HG02759 (cell line): ENCODE results near the gene SIM1.

Source experiments
- ATAC-seq: cut with Tn5 transposase; IDR thresholded peaks from one replicate; pipeline ENCODE4 v1.9.1; 2021; ENCODE audit warnings: mild to moderate bottlenecking, moderate library complexity; ENCODE audit not compliant: unreplicated experiment

Gene SIM1

GRCh38 chr6:100464903-100465700 lies at the start of gene SIM1:
TSS of gene SIM1 (minus strand) at chr6:100464921. CDS start at chr6:100463468, 1,453 bp downstream.
- peak; percentile 71 for ATAC-seq

DNA sequence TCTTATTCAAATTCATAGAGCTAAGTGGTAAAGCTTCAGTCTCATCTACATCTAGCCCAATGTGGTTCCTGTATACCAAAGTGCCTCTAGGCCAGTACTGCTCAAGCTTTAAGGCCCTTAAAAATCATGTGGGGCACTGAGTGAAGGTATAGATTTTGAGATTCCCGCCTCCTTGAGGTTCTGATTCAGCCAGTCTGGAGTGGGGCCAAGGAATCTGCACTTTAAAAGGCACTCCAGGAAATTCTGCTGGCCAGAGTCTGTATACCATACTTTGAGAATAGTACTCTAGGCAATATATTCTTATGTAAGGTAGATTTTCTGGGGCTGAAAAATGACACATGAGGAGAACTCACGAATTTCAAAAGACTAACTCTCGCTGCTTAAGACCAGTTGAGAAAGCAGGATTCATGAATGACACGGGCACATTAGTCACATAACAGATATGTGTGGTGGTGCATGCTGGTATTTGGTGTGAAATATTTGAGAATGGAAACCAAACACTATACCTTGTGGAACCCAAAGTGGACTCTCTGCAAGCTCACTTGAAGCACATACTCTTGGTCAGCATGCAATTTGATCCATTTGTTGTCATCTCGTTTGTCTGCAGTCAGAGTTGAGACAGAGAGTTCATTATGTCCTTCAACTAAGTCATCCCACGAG lies 47.6 kb upstream of the SIM1 start:
- ATAC-seq: no peak

- no peak for ATAC-seq
Observed at GRCh38 chr6:100509101-100509500, 44.4 kb upstream of the SIM1 start.

GRCh38 chr6:100506651-100507050 lies 41.9 kb upstream of the SIM1 start:
- ATAC-seq: no peak

DNA sequence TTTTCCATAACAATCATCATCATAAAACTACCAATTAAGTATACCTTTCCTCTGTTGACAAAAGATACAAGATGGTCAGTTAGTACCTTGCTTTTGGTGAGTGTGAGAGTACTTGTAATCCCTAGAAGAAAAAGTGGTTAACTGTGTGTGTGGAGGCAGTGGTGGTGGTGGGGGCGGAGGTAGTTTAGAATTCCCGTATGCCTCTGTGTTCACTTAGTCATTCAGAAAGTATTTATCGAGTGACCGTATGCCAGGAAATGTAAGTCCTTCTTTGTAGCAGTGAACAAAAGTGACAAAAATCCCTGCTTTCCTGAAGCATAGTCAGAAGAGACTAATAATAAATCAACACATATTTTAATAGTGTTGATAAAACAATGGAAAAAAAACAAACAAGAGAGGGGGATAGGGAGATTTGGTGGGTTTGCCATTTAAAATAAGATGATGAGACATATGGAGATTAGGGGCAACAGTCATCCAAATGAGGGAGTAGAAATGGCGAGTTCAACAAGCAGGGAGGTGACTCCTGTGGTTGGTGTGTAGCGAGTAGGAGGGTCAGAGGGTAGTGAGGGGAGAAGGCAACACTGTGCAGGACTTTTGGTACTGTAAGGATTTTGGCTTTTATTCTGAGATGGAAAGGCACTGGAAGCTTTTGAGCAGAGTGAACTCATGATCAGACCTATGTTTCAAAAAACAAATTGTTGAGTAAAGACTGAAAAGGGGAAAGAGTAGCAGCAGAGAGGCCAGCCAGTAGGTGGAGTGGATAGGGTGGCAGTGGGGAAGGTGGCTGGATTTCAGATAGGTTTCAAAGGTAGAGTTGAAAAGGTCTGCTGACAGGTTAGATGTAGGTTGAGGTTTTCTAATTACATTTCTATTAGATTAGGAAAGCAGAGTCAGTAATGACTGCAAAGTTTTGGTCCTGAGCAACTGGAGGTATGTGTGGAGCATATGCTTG lies 40.3 kb upstream of the SIM1 start:
- ATAC-seq: no peak

- ATAC-seq: no peak
Observed at GRCh38 chr6:100503043-100503705, 38.5 kb upstream of the SIM1 start.

DNA sequence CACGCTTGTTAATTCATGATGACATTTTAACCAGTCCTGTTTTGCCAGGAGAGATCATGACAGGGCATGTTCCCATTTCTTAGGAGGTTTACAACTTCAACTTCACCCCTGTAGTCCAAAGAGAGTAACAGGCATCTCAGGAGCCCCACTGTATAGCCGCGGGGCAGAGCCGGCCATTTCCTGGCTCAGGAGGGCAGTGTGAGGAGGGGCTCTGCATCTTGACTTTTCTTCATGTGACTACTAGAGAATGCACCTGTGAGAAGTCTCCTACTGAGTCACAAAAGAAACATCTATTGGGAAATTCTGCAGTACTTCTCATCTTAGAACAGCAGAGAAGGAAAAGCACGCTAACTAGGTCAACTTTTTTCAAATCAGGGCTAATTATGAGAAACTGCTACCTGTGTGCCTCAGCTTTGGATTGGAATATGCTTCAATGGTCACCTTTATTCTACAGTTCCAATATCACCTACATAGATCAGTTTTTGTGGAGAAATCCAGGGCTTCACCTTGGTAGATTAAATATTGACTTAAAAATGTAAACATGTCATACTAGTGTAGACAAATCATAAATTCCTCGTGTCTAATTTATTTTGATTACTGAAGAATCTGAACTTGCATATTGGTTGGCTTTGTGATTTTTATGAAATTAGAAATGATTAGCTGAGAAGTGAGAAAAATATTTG lies 28.6 kb upstream of the SIM1 start:
- ATAC-seq: no peak

DNA sequence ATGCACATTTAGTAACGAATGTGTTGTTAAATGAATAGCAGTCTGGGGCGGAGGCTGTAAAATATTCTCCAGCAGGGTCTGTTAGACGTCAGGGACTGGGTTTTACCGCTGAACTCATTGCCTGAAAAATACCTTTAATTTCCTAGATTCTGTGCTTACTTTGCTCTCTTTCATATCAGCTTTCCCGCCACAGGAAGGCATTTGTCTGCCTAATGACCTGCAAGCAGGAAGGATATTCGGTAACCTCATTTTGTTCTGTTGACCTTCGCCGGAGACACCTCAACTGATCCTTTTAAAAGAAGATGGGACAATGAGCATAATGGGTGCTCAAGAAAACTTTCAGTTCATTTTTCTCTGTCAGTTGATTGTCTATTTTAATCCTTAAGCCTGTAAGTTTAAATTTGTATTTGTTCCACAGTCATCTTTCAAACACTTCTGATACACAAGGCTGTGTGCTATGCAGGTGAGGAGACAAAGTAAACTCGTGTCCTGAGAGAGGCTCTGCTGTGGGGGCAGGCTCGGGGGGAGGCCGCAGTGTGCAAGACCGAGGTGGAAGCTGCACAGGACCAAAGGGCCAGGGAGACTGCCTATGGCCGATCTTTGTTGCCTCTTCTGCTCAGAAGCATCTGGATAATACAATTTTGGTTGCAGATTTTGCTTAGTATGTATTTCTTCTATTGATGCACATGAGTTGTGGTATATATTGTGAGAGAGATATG lies 27.4 kb upstream of the SIM1 start:
- ATAC-seq: no peak

GRCh38 chr6:100490065-100490464 lies 25.3 kb upstream of the SIM1 start:
- ATAC-seq: no peak

DNA sequence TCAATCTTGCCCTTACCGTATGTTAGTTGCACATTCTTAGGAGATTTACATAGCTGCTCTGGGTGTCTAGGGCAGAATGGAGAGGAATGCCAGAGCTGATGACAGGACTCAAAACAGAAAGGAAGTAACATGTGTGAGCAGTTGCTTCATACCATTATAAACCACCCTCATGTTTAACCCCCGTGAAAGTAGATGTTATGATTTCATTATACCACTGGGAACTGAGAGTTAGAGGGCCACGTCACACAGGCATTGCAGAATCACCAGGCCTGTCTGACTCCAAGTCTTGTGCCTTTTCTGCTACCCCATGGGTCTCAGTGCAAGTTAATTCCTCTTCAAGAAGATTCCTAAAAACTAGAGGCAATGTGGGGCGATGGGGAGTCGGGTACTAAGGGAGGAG lies 23.5 kb upstream of the SIM1 start:
- ATAC-seq: no peak

DNA sequence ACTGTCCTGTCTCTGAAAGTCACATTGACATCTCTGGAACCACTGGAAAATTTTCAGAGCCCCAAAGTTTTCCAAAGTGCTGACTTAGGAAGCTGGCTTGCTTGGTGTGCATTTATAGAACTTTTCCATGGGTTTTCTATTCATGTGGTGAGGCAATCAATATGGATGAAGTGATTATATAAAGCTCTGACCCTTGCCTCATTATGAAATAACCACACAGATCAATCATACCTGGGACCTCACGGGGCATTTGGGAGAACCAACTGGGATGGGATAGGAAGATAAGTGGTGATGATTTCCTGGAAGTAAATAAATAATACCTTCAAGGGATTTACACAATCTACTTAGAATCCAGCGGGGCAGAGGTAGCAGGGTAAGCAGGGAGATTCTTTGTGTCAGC lies 22.9 kb upstream of the SIM1 start:
- no peak for ATAC-seq

- no peak for ATAC-seq
Observed at GRCh38 chr6:100485268-100485667, 20.5 kb upstream of the SIM1 start.

GRCh38 chr6:100484474-100484873 lies 19.8 kb upstream of the SIM1 start:
- ATAC-seq: peak; percentile 71

DNA sequence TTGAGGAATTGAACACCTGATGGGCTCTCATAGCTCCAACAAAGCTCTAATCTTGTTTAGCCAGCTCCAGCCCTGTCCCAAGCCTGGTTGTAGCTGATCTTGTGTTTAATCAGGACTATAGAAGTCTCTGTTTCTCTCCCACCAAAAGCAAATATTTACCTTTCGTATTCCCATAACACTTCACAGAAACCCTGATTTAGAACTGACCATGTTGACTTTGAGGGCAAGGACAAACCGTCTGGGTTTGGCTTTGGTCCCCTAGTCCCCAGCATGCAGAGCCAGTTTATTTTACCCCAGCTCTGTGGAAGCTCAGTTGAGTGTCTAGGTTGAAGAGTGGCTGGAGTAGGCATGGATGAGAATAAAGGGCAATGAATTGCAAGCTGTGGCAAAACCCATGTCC lies 18.0 kb upstream of the SIM1 start:
- no peak for ATAC-seq

DNA sequence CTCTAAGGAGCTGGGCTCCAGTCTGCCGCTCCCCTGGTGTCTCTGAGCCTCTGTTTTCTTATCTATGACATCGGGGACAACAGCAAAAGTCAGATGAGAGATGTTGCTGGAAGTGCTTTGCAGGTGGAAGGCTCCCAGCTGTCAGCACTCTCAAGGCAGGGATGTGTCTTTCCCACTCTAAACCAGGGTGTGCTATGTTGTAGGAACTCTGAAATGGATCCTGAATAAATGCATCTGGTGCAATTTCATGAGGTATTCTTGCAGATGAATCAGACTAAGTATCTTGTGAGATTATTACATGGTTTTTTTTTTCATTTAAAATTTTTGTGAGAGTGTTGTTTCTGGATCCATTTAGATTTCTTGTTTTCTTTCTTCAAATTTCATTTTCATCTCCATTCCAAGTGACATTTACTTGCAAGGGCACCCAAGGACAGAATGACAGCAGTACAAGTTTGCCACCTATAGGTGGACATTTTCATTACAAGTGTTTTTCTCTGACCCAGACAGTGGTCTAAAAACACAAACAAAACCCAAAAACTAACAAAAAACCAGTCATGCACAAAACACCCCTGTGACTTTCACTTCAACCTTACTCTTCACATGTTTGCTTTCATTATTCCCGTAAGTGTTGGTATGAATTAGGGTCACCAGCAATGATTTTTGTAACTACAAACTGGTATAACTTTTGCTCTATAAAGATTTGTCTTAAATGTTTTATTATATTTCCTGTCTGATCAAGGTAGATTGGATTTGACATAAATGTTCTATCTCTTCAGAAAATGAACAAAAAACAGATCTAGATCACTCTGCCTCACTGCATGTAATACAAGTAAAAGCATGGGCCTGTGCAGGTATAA lies 14.7 kb upstream of the SIM1 start:
- ATAC-seq: peak; percentile 45

GRCh38 chr6:100475554-100476320 lies 11.0 kb upstream of the SIM1 start:
- ATAC-seq: peak; percentile 78

GRCh38 chr6:100473182-100473581 lies 8.5 kb upstream of the SIM1 start:
- no peak for ATAC-seq

DNA sequence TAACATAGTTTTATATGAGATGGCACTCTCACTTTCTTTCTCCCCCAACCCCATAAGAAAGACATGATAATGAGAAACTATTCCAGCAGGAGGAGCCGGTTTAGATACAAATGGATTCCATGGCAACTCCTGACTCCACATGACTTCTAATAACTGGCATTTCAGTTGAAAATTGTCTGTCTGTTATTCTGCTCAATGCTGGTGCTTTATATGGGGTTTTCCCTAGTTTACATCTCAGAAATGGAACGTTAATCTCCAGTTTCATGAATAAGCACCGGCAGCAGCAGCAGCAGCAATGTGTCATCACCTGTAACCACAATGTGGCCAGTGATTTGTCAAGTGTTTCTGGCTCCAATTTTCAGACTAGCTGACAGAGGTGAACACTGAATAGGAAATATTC lies 8.0 kb upstream of the SIM1 start:
- peak; percentile 83 for ATAC-seq
